Measurements from ENCODE around the gene XYLT1. TPM values are rescaled to one million over a fixed set of nuclear protein-coding genes. Genes with fewer than 3 reads are reported as not detected.

The XYLT1 gene
- total and polyA plus RNA-seq, 7 donors: 0.67 to 2.5 (median 1.7) TPM

- DNase-seq (peak; percentile 26 to 55), ATAC-seq (peak in 2 of 4 donors; percentile 37 to 49)
- intact Hi-C loops (cut with DNase I): no loop called here
- Histone ChIP-seq H3K9me3 (no peaks in the 10 kb centered on the region), H3K36me3 (ENCODE audit: insufficient read depth in 1 of 2, low read depth in 1 of 2) (no peaks in the 10 kb centered on the region), H3K4me3 (no peak overlapping the region), H3K27me3 (ENCODE audit: insufficient read depth in 3 of 3, low read length in 2 of 3) (no peaks in the 10 kb centered on the region), H3K4me1 (peaks cover 35% of the 10 kb centered on the region), H3K27ac (no peak overlapping the region)
- 10 to 16% (median 14%) methylated on average over 7 of the region's 7 CpGs for WGBS, 3 donors
- no peak for TF ChIP-seq CTCF (IDR thresholded peaks at IDR 0.05)
Observed at GRCh38 chr16:17296431-17296830, 174.3 kb downstream of the XYLT1 start.

GRCh38 chr16:17295948-17296347 is 174.8 kb downstream of the XYLT1 start:
- H3K4me1 ChIP-seq: peaks cover 33% of the 10 kb centered on the region
- no peak for DNase-seq
- no peak overlapping the region for H3K4me3 ChIP-seq
- 38 to 54% (median 50%) methylated on average over 5 of the region's 5 CpGs for WGBS, 3 donors
- no peak overlapping the region for H3K27ac ChIP-seq
- intact Hi-C loops (cut with DNase I): no loop called here
- no peaks in the 10 kb centered on the region for H3K27me3 ChIP-seq (ENCODE audit: insufficient read depth in 3 of 3, low read length in 2 of 3)
- H3K9me3 ChIP-seq: no peaks in the 10 kb centered on the region
- H3K36me3 ChIP-seq (ENCODE audit: insufficient read depth in 1 of 2, low read depth in 1 of 2): no peaks in the 10 kb centered on the region
- no peak for TF ChIP-seq CTCF (IDR thresholded peaks at IDR 0.05)
- ATAC-seq: peak in 2 of 4 donors; percentile 50 to 72

GRCh38 chr16:17294856-17295255 is 175.9 kb downstream of the XYLT1 start:
- Histone ChIP-seq H3K36me3 (ENCODE audit: insufficient read depth in 1 of 2, low read depth in 1 of 2) (no peaks in the 10 kb centered on the region), H3K4me3 (no peak overlapping the region), H3K4me1 (peaks cover 41% of the 10 kb centered on the region), H3K27me3 (ENCODE audit: insufficient read depth in 3 of 3, low read length in 2 of 3) (no peaks in the 10 kb centered on the region), H3K27ac (no peak overlapping the region), H3K9me3 (no peaks in the 10 kb centered on the region)
- no peak for DNase-seq
- ATAC-seq: no peak
- no peak for TF ChIP-seq CTCF (IDR thresholded peaks at IDR 0.05)
- 95 to 98% (median 95%) methylated on average over 3 of the region's 3 CpGs for WGBS, 3 donors
- intact Hi-C loops (cut with DNase I): loop anchor here in 1 of 2 donors (5.0 kb wide), 1 partner anchor 172 kb away; no protein-coding TSS in a partner anchor

GRCh38 chr16:17293813-17294558 is 176.8 kb downstream of the XYLT1 start:
- intact Hi-C loops (cut with DNase I): loop anchor here in 1 of 2 donors (5.0 kb wide), 1 partner anchor 173 kb away; no protein-coding TSS in a partner anchor
- peak in 2 of 4 donors; percentile 27 to 51 for ATAC-seq
- H3K36me3 ChIP-seq (ENCODE audit: insufficient read depth in 1 of 2, low read depth in 1 of 2): no peaks in the 10 kb centered on the region
- TF ChIP-seq CTCF (IDR thresholded peaks at IDR 0.05): no peak
- peaks cover 35% of the 10 kb centered on the region for H3K4me1 ChIP-seq
- no peaks in the 10 kb centered on the region for H3K9me3 ChIP-seq
- H3K27ac ChIP-seq: no peak overlapping the region
- DNase-seq: no peak
- 60 to 63% (median 62%) methylated on average over 9 of the region's 9 CpGs for WGBS, 3 donors
- H3K4me3 ChIP-seq: no peak overlapping the region
- no peaks in the 10 kb centered on the region for H3K27me3 ChIP-seq (ENCODE audit: insufficient read depth in 3 of 3, low read length in 2 of 3)

Measured in psoas muscle (tissue), 8 donors.